ENCODE measurements around the gene KCNK6.

The KCNK6 gene

GRCh38 chr19:38340927-38341326, 21.3 kb downstream of the KCNK6 start:
- Histone ChIP-seq H3K36me3 (peaks cover 3% of the 10 kb centered on the region), H3K9me3 (ENCODE audit: severe bottlenecking) (no peaks in the 10 kb centered on the region), H3K27ac (no peak overlapping the region), H3K4me3 (ENCODE audit: low read depth, low read length) (no peak overlapping the region), H3K27me3 (ENCODE audit: insufficient read depth, low read depth, severe bottlenecking) (no peaks in the 10 kb centered on the region)
- no peak for DNase-seq
- no peak for TF ChIP-seq CTCF (IDR thresholded peaks at IDR 0.05; ENCODE audit: low read depth, low read length)

DNA sequence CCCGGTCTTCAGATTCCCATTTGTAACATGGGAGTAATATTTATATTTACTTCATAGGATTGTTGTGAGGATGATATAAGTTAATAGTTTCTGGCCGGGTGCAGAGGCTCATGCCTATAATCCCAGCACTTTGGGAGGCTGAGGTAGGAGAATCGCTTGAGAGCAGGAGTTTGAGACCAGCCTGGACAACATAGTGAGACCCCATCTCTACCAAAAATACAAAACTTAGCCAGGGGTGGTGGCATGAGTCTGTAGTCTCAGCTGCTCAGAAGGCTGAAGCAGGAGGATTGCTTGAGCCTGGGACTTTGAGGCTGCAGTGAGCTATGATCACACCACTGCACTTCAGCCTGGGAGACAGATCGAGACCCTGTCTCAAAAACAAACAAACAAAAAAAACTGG, 27.2 kb downstream of the KCNK6 start:
- no peak for DNase-seq
- Histone ChIP-seq H3K9me3 (ENCODE audit: severe bottlenecking) (no peaks in the 10 kb centered on the region), H3K4me3 (ENCODE audit: low read depth, low read length) (no peak overlapping the region), H3K36me3 (no peaks in the 10 kb centered on the region; the same call in 1 of the 2 replicates), H3K27ac (no peak overlapping the region), H3K27me3 (ENCODE audit: insufficient read depth, low read depth, severe bottlenecking) (no peaks in the 10 kb centered on the region)
- TF ChIP-seq CTCF (IDR thresholded peaks at IDR 0.05; ENCODE audit: low read depth, low read length), result no peak

DNA sequence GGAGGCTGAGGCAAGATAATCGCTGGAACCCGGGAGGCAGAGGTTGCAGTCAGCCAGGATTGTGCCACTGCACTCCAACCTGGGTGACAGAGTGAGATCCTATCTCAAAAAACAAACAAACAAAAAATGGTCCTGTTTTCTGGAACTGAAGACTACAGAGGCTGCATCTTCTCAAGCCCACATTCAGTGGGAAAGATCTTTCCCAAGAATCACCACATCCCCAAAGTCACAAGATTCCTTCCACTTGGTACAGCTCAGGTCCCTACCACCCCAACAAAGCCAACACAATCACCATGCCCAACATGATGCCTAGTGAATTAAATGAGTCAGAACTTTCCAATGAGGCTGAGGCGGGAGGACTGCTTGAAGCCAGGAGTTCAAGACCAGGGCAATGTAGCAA, 31.2 kb downstream of the KCNK6 start:
- Histone ChIP-seq H3K9me3 (ENCODE audit: severe bottlenecking) (no peaks in the 10 kb centered on the region), H3K4me3 (ENCODE audit: low read depth, low read length) (no peak overlapping the region), H3K36me3 (no peaks in the 10 kb centered on the region; the same call in 1 of the 2 replicates), H3K27ac (no peak overlapping the region), H3K27me3 (ENCODE audit: insufficient read depth, low read depth, severe bottlenecking) (no peaks in the 10 kb centered on the region)
- TF ChIP-seq CTCF (IDR thresholded peaks at IDR 0.05; ENCODE audit: low read depth, low read length), result no peak
- DNase-seq, result no peak

GRCh38 chr19:38351865-38352395, 32.3 kb downstream of the KCNK6 start:
- peak; percentile 49 for DNase-seq
- no peak overlapping the region; the same call in 1 of the 2 replicates for H3K27ac ChIP-seq

GRCh38 chr19:38352611-38353010, 33.0 kb downstream of the KCNK6 start:
- no peak for TF ChIP-seq CTCF (IDR thresholded peaks at IDR 0.05; ENCODE audit: low read depth, low read length)
- no peak for DNase-seq
- H3K27me3 ChIP-seq (ENCODE audit: insufficient read depth, low read depth, severe bottlenecking), result no peaks in the 10 kb centered on the region
- H3K27ac ChIP-seq, result no peak overlapping the region
- H3K36me3 ChIP-seq, result no peaks in the 10 kb centered on the region
- H3K9me3 ChIP-seq (ENCODE audit: severe bottlenecking), result no peaks in the 10 kb centered on the region
- H3K4me3 ChIP-seq (ENCODE audit: low read depth, low read length), result no peak overlapping the region

More at GRCh38 chr19:38351865-38352395, 32.3 kb downstream of the KCNK6 start:
- H3K9me3 ChIP-seq (ENCODE audit: severe bottlenecking), result no peaks in the 10 kb centered on the region
- no peaks in the 10 kb centered on the region for H3K27me3 ChIP-seq (ENCODE audit: insufficient read depth, low read depth, severe bottlenecking)
- no peak overlapping the region for H3K4me3 ChIP-seq (ENCODE audit: low read depth, low read length)
- TF ChIP-seq CTCF (IDR thresholded peaks at IDR 0.05; ENCODE audit: low read depth, low read length), result peak; percentile 35; the same call in 1 of the 2 replicates
- H3K36me3 ChIP-seq, result no peaks in the 10 kb centered on the region

Data from WERI-Rb-1 (cell line).